ENCODE results near the gene CLCN7. TPM values are rescaled to one million over a fixed set of nuclear protein-coding genes. Genes with fewer than 3 reads are reported as not detected.

CLCN7 gene
- total and polyA plus RNA-seq, 2 of the 8 experiments (the other 6 are each of a cell fraction or from before 2014, with no cell fraction given): 38.6 to 81.5 TPM

GRCh38 chr16:1477033-1477432, 2.2 kb upstream of the CLCN7 start:
- H2AFZ ChIP-seq (ENCODE audit: low read length): no peak overlapping the region
- no peaks in the 10 kb centered on the region for H3K36me3 ChIP-seq (ENCODE audit: control insufficient read depth in 2 of 4, insufficient read depth in 4 of 4, low read length in 3 of 4)
- peaks cover 4 to 20% of the 10 kb centered on the region in 2 experiments for H3K79me2 ChIP-seq (ENCODE audit: control insufficient read depth in 1 of 2, insufficient read depth in 2 of 2, low read length in 2 of 2)
- H3K27ac ChIP-seq (ENCODE audit: low read depth, low read length): no peak overlapping the region
- DNase-seq (ENCODE audit: low read depth in 1 of 2, low spot score in 2 of 2) (no peak), FAIRE-seq (no peak)
- no peak overlapping the region for H3K14ac ChIP-seq (ENCODE audit: insufficient read length)
- H2BK120ac ChIP-seq (replicated peaks; ENCODE audit: low read depth, low read length): no peak overlapping the region
- H3K23ac ChIP-seq (ENCODE audit: insufficient read length): no peak overlapping the region
- H4K8ac ChIP-seq (ENCODE audit: extremely low read depth, insufficient read depth, low read length): no peak overlapping the region
- peaks cover 5 to 8% of the 10 kb centered on the region in 2 experiments; a peak in 2 of 4 replicates for H3K9me3 ChIP-seq (ENCODE audit: insufficient read depth in 2 of 2, low read depth in 1 of 2, low read length in 1 of 2)
- ChIA-PET CTCF (ENCODE audit: partially characterized antibody) (no interaction called here), POLR2A (ENCODE audit: partially characterized antibody) (interaction anchor here (0.6 to 3.0 kb wide), 3 partner anchors 9 to 294 kb away, joined by 3 to 8 read pairs (median 5); no protein-coding TSS in a partner anchor)
- no peak overlapping the region for H2BK20ac ChIP-seq (ENCODE audit: low read length)
- H3K4me2 ChIP-seq (ENCODE audit: insufficient read depth in 1 of 2, low read depth in 2 of 2, low read length in 2 of 2): no peak overlapping the region
- 88% methylated on average over 7 of the region's 10 CpGs; no CpG with 5 or more reads in 1 of the 2 experiments for WGBS, 2 experiments (ENCODE audit: extremely low coverage in 1 of 2, insufficient coverage in 1 of 2, insufficient read length in 1 of 2, insufficient replicate concordance in 2 of 2, low coverage in 1 of 2, low lambda C conversion rate in 2 of 2, missing lambda C conversion rate in 1 of 2)
- H3K4ac ChIP-seq (replicated peaks; ENCODE audit: insufficient read length, low read depth, low read length): no peak overlapping the region
- TF ChIP-seq POLR2AphosphoS5 (IDR thresholded peaks at IDR 0.05; ENCODE audit: low read depth, low read length): no peak
- TF ChIP-seq GTF2F1 (IDR thresholded peaks at IDR 0.05; ENCODE audit: borderline replicate concordance, low read depth, low read length): no peak
- no peak for TF ChIP-seq POLR2A (IDR thresholded peaks at IDR 0.05; ENCODE audit: control extremely low read depth in 1 of 2, low read depth in 2 of 2, low read length in 2 of 2)
- TF ChIP-seq PHF8 (conservative IDR thresholded peaks at IDR 0.05; ENCODE audit: low read depth, low read length): no peak
- TF ChIP-seq RAD21 (IDR thresholded peaks at IDR 0.05 in 1 of 2, conservative IDR thresholded peaks at IDR 0.05 in 1 of 2; ENCODE audit: low read depth in 2 of 2, low read length in 2 of 2): no peak
- no peak overlapping the region for H3K9ac ChIP-seq (replicated peaks in 1 of 4; ENCODE audit: extremely low read depth in 1 of 4, low read depth in 3 of 4, low read length in 3 of 4)
- peaks cover 0 to 2% (median under 1%) of the 10 kb centered on the region in 4 experiments; a peak in 3 of 7 replicates for H3K4me1 ChIP-seq (replicated peaks in 1 of 4; ENCODE audit: control insufficient read depth in 3 of 4, insufficient read depth in 4 of 4, low read length in 3 of 4)
- H2BK5ac ChIP-seq (ENCODE audit: low read depth, low read length): no peak overlapping the region
- no peak overlapping the region for H3K4me3 ChIP-seq (ENCODE audit: extremely low read depth in 1 of 4, insufficient read depth in 2 of 4, low read depth in 3 of 4, low read length in 4 of 4)
- peaks cover 0 to 5% (median under 1%) of the 10 kb centered on the region in 4 experiments; a peak in 2 of 7 replicates for H3K27me3 ChIP-seq (replicated peaks in 1 of 4; ENCODE audit: control insufficient read depth in 3 of 4, extremely low read depth in 1 of 4, insufficient read depth in 3 of 4, low read length in 3 of 4)
- H4K91ac ChIP-seq (replicated peaks; ENCODE audit: insufficient read length, low read length): no peak overlapping the region
- no peak overlapping the region for H2AK5ac ChIP-seq (ENCODE audit: low read depth, low read length)
- no peak overlapping the region for H3K56ac ChIP-seq (replicated peaks; ENCODE audit: insufficient read length, low read depth, low read length)
- H4K20me1 ChIP-seq (replicated peaks in 1 of 2; ENCODE audit: control insufficient read depth in 1 of 2, insufficient read depth in 2 of 2, low read length in 2 of 2): no peaks in the 10 kb centered on the region
- no peak overlapping the region for H4K5ac ChIP-seq (ENCODE audit: insufficient read length, low read depth, low read length)
- H3K18ac ChIP-seq (ENCODE audit: extremely low read depth, low read length): no peak overlapping the region
- no peak overlapping the region for H2BK12ac ChIP-seq (ENCODE audit: low read depth, low read length)
- H3K23me2 ChIP-seq (ENCODE audit: low read depth, low read length): peaks cover 8% of the 10 kb centered on the region
- H3K79me1 ChIP-seq (ENCODE audit: low read depth, low read length): peaks cover 10% of the 10 kb centered on the region
- H2BK15ac ChIP-seq (ENCODE audit: low read length): no peak overlapping the region; the same call in 1 of the 2 replicates
